SKM-1 (cell line): ENCODE data around the gene KMT2B.
A peak's percentile ranks its signal among the peaks of the same experiment; 100 is the strongest.
"Not testable (repeated sequence)": the region's sequence is repeated elsewhere in the genome, so short reads cannot be mapped to it uniquely, and the experiment has no call there.

Experiments used
- DNase-seq: peaks from one replicate; lab custom pipeline; 2025; ENCODE audit not compliant: unreplicated experiment; lab: John Stamatoyannopoulos, UW

The KMT2B gene

GRCh38 chr19:35710784-35711723, 6.7 kb upstream of the KMT2B start:
- no peak for DNase-seq

- DNase-seq, result no peak
Observed at GRCh38 chr19:35712567-35713505, 5.0 kb upstream of the KMT2B start.

DNA sequence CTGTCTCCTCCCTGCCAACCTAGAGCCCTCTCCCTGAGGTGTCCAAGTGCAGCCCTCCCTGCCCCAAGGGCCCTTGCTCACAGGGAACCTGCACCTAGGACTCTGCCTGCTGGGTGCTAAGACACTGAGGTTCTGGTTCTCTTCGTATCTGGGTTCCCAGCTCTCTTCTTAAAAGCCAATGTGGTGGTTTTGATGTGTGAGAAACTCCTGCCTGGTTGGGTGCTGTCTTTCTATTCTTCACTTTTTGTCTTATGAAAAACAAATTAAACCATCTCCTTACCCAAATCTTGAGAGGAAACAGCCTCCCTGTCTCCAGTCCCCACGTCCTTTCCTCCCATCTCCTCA, 4.3 kb upstream of the KMT2B start:
- DNase-seq, result no peak

DNA sequence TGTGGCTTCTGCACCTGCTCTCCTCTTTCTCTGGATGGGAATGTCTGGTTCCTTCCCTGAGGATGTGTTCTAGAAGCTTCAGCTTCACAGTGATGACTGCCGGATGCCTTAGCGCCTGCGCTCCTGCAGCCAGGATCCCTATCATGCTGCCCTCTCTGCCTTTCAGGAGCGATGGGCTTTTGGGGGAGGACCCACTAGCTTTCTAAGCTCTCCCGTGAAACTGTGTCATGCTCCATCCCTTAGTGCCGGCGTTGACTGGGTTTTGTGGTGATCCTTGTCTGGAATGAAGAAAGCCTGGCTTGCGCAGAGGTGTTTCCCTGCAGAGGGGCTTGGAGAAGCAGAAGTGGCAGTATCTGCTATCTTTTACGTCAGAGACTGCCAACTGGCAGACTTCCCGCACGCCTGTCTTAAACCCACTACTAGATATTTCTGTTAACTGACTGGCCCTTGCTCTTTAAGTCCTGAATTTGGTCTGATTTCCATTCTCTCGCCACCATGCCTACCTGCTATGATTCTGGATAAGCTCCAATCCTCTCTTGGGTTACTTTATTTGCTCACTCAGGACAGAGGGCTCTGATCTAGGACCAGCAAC, 3.8 kb upstream of the KMT2B start:
- DNase-seq, result no peak

DNA sequence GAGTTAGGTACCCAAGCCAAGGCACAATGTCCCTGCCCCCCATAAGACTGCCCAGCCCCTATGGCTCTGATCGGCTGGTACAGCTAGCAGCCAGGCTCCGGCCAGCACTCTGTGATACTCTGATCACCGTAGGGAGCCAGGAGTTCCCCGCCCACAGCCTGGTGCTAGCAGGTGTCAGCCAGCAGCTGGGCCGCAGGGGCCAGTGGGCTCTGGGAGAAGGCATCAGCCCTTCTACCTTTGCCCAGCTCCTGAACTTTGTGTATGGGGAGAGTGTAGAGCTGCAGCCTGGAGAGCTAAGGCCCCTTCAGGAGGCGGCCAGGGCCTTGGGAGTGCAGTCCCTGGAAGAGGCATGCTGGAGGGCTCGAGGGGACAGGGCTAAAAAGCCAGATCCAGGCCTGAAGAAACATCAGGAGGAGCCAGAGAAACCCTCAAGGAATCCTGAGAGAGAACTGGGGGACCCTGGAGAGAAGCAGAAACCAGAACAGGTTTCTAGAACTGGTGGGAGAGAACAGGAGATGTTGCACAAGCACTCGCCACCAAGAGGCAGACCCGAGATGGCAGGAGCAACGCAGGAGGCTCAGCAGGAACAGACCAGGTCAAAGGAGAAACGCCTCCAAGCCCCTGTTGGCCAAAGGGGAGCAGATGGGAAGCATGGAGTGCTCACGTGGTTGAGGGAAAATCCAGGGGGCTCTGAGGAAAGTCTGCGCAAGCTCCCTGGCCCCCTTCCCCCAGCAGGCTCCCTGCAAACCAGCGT, 3.0 kb upstream of the KMT2B start:
- no peak for DNase-seq

GRCh38 chr19:35715355-35715809, 2.4 kb upstream of the KMT2B start:
- no peak for DNase-seq

GRCh38 chr19:35715981-35716800, 1.6 kb upstream of the KMT2B start:
- no peak for DNase-seq

- peak; percentile 95 for DNase-seq
Observed at GRCh38 chr19:35716801-35717664, 770 bp upstream of the KMT2B start.

DNA sequence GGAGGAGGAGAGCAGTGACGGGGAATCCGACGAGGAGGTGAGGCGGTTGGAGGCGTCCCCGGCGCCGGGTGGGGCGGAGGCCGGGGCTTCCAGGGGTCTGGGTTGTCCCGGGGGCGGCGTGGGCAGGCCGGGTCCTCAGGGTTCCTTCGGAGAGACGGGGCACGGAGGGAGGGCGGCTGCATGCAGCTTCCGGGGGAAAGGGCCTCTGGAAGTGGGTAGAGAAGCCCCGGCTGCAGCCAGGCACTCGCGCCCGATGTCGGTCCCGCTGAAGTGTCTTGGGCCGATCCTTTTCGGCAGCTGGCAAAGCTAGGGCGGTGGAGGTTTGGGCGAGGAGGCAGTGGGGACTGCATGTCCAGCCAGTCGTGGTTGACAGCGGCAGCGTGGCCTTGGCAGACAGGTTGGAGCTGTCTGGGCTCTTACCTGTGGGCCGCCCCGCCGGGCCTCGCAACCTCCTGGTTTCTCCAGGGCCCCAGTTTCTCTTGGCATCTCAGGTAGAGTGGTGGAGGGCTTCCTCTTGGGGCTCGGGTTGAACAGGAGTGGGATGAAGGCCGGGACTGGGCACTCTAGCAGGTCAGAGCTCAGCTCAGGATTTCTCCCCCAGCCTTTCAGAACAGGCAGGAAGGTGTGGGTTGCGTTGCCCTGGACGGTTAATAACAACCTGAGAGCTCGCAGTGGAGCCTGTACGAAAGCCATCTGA, 690 bp downstream of the KMT2B start:
- no peak for DNase-seq

DNA sequence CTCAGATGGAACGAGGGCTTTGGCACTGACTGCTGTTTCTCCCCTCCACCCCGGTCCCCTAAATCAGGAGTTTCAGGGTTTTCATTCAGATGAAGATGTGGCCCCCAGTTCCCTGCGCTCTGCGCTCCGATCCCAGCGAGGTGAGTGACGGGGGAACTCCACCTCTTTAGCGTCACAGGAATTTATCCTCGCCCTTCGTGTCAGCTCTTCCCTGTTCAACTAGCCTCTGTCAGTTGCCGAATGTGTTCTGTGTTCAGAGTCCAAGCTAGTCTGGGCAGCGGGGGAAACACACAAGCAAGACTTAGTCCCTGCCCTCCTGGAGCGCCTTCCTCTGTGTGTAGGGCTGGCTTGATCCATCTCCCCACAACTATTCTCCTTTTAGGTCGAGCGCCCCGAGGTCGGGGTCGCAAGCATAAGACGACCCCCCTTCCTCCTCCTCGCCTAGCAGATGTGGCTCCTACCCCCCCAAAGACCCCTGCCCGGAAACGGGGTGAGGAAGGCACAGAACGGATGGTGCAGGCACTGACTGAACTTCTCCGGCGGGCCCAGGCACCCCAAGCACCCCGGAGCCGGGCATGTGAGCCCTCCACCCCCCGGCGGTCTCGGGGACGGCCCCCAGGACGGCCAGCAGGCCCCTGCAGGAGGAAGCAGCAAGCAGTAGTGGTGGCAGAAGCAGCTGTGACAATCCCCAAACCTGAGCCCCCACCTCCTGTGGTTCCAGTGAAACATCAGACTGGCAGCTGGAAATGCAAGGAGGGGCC, 1.8 kb downstream of the KMT2B start:
- no peak for DNase-seq

DNA sequence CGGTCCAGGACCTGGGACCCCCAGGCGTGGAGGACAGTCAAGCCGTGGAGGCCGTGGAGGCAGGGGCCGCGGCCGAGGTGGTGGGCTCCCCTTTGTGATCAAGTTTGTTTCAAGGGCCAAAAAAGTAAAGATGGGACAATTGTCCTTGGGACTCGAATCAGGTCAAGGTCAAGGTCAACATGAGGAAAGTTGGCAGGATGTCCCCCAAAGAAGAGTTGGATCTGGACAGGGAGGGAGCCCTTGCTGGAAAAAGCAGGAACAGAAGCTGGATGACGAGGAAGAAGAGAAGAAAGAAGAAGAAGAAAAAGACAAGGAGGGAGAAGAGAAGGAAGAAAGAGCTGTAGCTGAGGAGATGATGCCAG, 2.3 kb downstream of the KMT2B start:
- DNase-seq, result no peak

DNA sequence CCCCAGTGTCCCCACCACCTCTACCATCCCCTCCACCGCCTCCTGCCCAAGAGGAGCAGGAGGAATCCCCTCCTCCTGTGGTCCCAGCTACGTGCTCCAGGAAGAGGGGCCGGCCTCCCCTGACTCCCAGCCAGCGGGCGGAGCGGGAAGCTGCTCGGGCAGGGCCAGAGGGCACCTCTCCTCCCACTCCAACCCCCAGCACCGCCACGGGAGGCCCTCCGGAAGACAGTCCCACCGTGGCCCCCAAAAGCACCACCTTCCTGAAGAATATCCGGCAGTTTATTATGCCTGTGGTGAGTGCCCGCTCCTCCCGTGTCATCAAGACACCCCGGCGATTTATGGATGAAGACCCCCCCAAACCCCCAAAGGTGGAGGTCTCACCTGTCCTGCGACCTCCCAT, 2.8 kb downstream of the KMT2B start:
- no peak for DNase-seq

GRCh38 chr19:35721374-35721773, 3.6 kb downstream of the KMT2B start:
- no peak for DNase-seq

GRCh38 chr19:35722461-35722860, 4.7 kb downstream of the KMT2B start:
- DNase-seq, result no peak

GRCh38 chr19:35722897-35723296, 5.1 kb downstream of the KMT2B start:
- no peak for DNase-seq

DNA sequence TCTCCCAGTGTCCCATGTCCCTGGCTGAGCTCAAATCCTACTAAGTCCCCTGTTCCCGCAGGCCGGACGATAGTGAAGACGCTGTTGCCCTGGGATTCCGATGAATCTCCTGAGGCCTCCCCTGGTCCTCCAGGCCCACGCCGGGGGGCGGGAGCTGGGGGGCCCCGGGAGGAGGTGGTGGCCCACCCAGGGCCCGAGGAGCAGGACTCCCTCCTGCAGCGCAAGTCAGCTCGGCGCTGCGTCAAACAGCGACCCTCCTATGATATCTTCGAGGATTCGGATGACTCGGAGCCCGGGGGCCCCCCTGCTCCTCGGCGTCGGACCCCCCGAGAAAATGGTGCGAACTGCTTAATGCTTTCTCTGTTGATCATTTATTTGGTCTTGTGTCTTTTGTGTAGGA, 5.9 kb downstream of the KMT2B start:
- DNase-seq, result no peak

DNA sequence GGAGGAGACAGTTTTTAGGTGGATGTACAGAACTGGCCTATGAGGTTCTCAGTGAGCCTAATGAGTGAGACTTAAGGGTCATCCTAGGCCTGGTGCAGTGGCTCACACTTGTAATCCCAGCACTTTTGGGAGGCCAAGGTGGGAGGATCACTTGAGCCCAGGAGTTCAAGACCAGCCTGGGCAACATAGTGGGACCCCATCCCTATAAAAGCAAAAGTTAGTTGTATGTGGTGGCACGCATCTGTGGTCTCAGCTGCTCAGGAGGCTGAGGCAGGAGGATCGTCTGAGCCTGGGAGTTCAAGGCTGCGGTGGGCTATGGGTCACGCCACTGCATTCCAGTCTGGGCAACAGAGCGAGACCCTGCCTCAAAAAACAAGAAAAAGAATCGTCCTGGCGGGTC, 6.3 kb downstream of the KMT2B start:
- not testable (repeated sequence) for DNase-seq

GRCh38 chr19:35724560-35724959, 6.8 kb downstream of the KMT2B start:
- DNase-seq, result no peak
